GM12873 (cell line): Measurements from ENCODE around the gene MYOT.

Source experiments
- TF ChIP-seq, protein P1 (sequence below): IDR thresholded peaks from 2 replicates; pipeline ENCODE4 v1.5.1; 2012; ENCODE audit warnings: low read depth, mild to moderate bottlenecking, moderate library complexity, low read length, control low read depth; ENCODE audit not compliant: insufficient read depth; ENCODE audit errors: missing control alignments

Gene MYOT

DNA sequence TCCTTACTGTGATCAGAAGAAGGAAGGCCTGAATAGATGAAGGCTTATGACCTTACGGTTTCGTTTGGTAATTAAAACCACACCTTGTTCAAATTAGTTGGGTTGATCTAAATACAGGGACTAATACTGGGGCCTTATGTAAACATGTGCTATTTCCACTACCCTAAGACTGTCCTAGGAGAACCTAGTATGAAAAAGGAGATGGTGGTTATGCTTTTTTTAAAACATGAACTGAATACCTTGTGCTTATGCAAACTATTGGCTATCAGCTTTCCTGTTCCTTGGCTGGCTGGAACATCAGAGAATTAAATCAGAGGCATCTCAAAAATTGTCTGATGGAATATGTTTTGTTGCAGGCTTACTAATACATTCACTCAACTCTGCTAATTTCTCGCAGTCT, 3.9 kb downstream of the MYOT start:
- TF ChIP-seq, protein P1, sequence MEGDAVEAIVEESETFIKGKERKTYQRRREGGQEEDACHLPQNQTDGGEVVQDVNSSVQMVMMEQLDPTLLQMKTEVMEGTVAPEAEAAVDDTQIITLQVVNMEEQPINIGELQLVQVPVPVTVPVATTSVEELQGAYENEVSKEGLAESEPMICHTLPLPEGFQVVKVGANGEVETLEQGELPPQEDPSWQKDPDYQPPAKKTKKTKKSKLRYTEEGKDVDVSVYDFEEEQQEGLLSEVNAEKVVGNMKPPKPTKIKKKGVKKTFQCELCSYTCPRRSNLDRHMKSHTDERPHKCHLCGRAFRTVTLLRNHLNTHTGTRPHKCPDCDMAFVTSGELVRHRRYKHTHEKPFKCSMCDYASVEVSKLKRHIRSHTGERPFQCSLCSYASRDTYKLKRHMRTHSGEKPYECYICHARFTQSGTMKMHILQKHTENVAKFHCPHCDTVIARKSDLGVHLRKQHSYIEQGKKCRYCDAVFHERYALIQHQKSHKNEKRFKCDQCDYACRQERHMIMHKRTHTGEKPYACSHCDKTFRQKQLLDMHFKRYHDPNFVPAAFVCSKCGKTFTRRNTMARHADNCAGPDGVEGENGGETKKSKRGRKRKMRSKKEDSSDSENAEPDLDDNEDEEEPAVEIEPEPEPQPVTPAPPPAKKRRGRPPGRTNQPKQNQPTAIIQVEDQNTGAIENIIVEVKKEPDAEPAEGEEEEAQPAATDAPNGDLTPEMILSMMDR = no peak

DNA sequence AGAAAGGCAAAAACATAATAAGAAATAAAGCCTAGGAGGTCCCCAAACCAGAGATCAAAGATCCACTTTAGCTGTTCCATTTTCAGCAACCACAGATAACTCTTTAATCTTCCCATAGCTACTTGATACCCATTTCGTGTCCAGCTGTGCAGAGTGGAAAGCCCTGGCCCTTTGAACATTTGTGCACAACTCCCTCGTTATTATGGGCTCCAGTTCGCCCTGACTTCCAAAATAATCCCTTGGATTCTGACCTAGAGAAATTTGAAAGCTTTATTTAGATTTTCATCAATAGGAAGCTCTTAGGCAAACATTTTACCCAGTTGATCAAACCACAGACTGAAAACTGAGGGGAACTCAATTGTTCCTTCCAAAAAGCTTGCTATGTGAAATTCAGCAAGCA, 4.8 kb downstream of the MYOT start:
- TF ChIP-seq, protein P1 = no peak

DNA sequence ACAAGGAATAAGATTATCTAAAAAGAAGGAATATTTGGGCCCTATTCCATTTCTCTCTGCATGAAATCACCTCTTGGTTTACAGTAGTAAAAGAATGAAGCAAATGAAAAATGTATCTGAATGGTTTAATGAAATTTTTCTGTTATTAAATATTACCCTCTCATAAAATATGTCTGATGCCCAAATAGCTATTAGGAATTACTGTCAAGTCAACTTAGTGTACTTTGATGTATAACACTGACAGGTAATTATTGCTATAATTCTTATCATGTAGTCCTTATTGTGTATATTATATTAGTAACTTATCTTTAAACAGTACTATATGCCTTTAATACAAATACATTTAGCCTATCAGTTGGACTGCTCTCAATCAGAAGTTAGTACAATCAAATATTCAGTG, 8.4 kb downstream of the MYOT start:
- TF ChIP-seq, protein P1 = no peak

DNA sequence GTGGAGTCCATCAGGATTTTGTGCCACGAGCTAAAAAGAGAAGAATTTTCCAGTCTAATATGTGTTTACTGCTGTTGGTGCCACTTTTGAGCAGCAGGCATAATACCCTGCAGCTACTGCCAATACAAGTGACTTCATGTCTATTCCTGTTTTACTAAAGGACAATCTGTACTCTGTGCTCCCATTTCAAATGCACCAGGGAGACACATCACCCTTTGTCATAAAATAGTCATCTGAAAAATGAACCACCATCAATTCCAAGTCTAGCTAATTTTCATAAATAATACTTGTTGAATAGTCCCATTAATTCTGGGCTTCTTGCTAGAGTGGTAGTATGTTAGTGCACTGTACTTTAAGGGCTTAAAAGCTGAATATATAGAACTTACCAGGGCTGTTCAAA, 12.7 kb downstream of the MYOT start:
- TF ChIP-seq, protein P1 = no peak

DNA sequence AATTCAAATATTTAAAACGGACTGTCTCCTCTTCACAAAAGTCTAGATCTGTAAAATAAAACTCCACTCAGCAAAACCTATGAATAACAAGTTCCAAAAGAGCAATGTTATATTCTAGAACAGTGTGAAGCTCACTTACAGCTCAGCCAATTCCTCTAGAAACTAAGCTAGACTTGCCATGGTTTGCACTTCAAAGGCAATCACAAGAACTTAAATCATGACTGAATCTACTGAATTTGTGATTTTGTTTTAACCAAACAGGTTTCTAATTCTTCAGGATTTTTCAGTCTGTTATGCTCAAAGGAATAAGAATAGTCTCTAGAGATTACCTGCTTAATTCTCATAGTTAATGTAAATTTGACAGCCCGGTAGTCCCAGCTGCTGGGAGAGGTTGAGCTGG, 20.2 kb downstream of the MYOT start:
- TF ChIP-seq, protein P1 = no peak

DNA sequence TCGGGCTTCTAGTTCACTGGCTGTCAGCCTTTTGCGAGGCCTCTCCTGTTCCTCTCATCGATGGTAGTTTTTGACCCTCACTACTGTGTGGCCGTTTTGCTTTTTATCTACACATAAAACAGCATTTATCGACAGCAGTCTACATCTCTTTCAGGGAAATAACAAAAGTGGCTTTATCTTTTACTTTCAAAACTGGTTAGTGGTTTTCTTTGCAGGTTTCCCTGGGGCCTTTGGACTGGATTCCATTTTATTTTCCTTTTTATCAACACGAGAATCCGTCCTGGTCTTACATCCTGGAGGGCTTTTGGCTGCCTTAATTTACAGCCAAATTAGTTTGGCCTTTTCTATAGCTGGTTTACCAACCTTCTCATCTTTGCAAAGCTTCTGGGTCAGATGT, 20.8 kb downstream of the MYOT start:
- TF ChIP-seq, protein P1 = no peak

DNA sequence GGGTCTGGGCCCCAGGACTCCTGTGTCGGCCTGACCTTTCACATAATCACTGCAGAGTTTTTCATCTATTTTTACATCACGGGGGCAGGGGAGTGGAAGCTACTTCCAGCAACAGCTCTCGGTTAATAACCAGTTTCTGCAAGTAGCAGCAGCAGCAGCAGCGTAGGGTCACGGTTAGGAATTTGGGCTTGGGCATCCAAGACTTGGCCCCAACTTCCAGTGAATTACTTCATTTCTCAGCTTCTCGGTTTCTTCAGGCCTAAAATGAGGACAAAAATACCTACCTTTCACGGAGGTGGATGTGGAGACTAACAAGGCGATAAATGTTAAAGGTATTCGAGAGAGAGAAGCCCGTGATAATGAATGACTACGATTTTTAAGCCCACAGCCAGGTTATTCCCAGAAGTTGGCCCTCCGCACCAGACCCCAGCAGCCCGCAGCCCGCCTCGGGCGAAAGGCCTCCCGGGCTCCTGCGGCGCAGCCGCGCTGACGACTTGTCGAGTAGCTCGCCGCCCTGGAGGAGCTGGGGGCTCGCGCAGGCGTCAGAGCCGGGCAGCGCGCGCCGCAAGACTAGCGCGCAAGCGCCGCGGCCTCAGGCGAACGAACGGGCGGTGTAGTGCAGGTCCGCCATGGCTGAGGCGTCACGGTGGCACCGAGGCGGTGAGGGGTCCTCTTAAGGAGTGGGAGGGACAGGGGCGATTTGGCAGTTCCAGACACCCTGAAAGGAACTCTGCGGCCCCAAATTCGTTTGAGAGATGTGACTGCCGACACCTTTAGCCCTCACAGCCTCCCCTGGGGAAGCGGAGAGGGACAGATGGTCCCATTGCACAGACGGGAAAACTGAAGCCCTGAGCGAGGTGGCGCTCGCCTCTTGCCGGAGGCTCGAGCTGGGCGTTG, 21.5 kb downstream of the MYOT start, which contains the start of gene PKD2L2:
Gene PKD2L2, plus strand, starts transcription at position 595 of the 897 bp plus-strand sequence. Its CDS starts 35 bp downstream, at position 630.
- TF ChIP-seq, protein P1 = no peak
